Measurements from ENCODE around the gene GIGYF1. TPM values are rescaled to one million over a fixed set of nuclear protein-coding genes. Genes with fewer than 3 reads are reported as not detected.
"Not testable (repeated sequence)": the region's sequence is repeated elsewhere in the genome, so short reads cannot be mapped to it uniquely, and the experiment has no call there.

Gene GIGYF1, protein sequence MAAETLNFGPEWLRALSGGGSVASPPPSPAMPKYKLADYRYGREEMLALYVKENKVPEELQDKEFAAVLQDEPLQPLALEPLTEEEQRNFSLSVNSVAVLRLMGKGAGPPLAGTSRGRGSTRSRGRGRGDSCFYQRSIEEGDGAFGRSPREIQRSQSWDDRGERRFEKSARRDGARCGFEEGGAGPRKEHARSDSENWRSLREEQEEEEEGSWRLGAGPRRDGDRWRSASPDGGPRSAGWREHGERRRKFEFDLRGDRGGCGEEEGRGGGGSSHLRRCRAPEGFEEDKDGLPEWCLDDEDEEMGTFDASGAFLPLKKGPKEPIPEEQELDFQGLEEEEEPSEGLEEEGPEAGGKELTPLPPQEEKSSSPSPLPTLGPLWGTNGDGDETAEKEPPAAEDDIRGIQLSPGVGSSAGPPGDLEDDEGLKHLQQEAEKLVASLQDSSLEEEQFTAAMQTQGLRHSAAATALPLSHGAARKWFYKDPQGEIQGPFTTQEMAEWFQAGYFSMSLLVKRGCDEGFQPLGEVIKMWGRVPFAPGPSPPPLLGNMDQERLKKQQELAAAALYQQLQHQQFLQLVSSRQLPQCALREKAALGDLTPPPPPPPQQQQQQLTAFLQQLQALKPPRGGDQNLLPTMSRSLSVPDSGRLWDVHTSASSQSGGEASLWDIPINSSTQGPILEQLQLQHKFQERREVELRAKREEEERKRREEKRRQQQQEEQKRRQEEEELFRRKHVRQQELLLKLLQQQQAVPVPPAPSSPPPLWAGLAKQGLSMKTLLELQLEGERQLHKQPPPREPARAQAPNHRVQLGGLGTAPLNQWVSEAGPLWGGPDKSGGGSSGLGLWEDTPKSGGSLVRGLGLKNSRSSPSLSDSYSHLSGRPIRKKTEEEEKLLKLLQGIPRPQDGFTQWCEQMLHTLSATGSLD (N-terminal part only)
- total RNA-seq: 9.0 and 15.2 TPM in 2 replicates

DNA sequence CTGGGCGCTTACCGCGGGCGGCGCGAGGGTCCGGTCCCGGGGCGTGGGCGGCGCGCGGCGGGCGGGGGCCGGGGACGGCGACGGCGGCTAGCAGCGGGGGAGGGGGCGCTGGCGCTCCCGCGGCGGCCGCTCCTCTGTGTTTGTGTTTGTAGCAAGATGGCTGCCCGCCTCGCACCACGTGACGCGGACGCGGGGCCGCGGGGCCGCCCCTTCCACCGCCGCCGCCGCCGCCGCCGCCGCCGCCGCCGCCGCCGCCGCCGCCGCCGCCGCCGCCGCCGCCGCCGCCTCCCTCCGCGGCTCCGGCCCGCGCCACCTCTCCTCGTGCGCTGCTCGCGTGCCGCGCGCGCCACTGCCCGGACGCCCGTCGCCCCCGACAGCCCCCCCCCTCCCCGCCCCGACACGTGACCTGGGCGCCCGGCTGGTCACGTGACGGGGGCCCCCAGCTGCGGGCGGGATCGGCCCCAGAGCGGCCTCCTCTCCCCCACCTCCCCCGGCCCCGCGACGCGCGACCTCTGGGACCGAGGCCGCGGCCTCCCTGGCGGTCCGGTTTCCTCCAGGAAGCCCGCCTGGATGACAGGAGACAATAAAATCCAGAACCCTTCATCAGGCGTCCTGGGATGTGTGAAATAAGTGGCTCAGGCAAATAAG lies at the start of gene GIGYF1:
Gene GIGYF1 (minus strand): TSS at position 153 of the 648 bp plus-strand sequence. CDS start 6,012 bp downstream, outside the sequence.
- peak; percentile 28 to 75 for DNase-seq (ENCODE audit: low read depth in 2 of 2)

DNA sequence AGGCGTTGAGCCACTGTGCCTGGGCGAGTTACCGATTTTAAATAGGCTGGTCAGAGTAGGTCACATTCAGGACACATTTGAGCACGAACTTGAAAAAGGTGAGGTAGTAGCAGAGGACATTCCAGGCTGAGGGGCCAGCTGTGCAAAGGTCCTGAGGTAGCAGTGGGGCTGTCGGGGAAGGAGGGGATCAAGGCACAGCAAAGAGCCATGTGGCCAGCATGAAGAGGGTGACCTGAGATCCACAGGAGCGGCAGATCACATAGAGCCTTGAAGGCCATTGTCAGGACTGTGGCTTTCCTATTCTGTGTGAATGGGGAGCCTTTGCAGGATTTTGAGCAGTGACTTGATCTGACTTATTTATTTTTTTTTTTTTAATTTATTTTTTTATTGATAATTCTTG lies 45.9 kb upstream of the GIGYF1 start:
- no peak for DNase-seq (ENCODE audit: low read depth in 2 of 2)

DNA sequence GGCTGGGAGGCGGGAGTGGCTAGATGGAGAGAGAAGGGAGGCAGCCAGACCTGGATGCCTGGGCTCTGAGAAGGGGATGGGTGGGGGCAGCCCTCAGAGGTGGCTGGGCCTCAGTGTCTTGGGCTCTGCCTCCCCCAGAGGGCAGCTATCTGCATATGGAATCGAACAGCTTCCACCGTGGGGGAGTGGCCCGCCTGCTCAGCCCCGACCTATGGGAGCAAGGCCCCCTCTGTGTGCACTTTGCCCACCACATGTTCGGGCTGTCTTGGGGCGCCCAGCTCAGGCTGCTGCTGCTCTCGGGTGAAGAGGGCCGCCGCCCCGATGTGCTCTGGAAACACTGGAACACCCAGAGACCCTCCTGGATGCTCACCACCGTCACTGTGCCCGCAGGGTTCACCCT lies 42.6 kb upstream of the GIGYF1 start:
- DNase-seq (ENCODE audit: low read depth in 2 of 2): no peak

DNA sequence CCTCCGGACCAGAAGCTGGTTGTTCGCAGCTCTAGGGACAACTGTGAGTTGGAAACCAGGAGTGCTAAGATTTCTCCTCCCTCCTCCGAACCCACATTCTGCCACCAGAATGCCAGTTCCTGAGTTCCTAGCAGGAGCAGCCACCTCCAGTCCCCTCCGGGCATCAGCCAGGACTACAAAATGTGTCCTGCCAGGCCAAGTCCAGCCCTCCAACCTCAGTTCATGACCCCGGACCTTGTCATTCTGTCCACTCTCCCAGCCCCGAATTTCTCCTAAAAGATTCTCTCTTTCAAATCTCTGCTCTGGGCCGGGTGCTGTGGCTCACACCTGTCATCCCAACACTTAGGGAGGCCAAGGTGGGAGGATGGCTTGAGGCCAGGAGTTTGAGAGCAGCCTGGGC lies 41.7 kb upstream of the GIGYF1 start:
- no peak for DNase-seq (ENCODE audit: low read depth in 2 of 2)

DNA sequence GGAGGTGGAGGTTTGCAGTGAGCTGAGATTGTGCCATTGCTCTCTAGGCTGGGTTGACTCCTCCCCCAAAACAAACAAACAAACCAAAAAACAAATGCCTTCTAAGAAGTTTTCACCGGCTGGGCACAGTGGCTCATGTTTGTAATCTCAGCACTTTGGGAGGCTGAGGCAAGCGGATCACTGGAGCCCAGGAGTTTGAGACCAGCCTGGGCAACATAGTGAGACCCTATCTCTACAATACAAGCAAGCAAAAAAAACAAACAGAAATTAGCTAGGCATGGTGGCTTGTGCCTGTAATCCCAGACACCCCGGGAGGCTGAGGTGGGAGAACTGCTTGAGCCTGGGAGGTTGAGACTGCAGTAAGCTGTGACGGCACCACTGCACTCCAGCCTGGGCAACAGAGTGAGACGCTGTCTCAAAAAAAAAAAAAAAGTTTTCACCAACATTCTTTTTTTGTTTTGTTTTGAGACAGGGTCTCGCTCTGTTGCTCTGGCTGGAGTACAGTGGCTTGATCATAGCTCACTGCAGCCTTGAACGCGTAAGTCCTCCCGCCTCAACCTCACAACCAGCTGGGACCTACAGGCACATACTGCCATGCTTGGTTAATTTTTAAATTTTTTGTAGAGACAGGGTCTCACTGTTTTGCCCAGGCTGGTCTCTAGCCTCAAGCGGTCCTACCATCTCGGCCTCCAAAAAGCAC lies 38.0 kb upstream of the GIGYF1 start:
- no peak for DNase-seq (ENCODE audit: low read depth in 2 of 2)

DNA sequence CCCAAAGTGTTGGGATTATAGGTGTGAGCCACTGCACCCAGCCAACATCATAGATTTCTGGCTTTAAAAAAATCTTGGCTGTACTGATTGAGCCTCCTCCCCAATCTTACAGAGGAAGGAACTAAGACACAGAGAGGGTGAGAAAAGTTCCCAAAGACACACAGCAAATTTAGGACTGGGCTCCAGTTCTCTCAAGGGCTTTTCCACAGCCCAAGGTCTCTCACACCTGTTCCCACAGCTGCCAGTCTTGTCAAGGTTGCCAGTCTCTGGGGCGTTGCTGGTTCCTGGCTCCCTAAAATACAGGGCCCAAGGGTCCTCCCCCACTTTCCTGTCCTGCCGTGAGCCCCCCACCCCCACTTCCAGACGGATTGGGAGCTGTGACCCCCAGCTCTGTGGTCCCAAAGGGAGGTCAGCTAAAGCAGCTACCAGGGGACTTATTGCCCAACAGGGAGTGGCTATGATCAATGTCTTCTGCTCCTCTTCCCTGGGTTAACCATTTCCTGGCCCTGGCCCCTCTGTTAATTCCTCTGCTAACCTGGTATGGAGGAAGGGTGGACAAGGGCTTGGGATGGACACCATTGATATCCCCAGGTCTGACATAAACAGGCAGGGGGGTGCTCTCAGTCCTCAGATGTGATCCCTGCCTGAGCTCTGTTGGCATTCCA lies 36.2 kb upstream of the GIGYF1 start:
- no peak for DNase-seq (ENCODE audit: low read depth in 2 of 2)

DNA sequence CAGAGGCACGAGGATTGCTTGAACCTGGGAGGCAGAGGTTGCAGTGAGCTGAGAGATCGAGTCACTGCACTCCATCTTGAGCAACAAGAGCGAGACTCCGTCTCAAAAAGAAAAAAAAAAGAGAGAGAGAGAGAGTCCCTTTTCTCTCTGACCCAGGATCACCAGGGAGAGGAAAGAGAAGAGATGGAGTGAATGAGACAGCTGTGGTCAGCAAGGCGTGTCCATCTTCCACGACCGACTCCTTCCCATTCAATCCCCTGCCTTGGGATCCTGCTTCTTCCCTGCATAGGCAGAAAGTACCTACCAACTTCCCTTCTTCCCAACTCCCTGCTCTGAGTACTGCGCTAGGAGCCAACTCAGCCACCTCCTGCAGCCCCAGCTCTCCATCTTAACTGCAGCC lies 34.1 kb upstream of the GIGYF1 start:
- DNase-seq (ENCODE audit: low read depth in 2 of 2): no peak

DNA sequence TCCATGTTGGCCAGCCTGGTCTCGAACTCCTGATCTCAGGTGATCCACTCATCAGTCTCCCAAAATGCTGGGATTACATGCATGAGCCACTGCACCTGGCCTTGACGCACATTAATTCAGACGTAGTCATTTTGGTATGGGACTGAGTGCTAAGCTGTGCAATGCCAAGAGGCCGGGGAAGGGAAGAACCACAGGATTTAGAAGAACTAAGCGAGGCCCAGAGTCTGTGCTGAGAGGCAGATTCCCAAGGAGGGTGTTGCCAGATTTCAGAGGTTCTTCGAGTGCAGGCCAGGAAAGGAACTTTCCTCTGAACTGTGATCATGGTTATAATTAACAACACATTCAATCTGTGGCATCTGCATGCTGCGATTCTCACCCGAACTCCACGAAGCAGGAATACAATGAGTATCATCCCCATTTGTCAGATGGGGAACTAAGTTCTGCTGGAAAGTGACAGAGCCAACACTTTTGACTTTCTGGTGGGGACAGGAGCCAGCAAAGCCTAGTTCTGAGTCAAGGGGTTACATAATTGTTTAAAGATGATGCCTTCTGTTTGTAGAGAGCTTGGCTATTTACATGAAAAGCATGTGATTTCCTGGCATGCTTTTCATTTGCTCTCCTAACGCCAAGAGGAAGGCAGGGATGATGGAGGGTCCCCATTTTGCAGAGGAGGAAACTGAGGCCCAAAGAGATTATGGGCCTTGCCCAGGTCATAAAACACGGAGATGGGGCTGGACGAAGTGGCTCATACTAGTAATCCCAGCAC lies 33.1 kb upstream of the GIGYF1 start:
- no peak for DNase-seq (ENCODE audit: low read depth in 2 of 2)

DNA sequence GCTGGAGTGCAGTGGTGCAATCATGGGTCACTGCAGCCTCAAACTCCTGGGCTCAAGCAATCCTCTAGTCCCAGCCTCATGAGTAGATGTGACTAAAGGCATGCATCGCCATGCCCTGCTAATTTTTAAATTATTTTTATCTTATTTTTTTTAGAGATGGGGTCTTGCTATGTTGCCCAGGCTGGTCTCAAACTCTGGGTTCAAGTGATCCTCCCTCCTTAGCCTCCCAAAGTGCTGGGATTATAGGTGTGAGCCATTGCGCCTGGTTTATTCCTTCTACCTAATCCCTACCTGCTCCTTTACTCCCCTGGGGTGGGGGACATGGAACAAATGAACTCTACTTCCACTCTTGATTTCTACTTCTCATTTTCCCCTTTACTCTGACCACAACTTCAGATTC lies 30.3 kb upstream of the GIGYF1 start:
- DNase-seq (ENCODE audit: low read depth in 2 of 2): not testable (repeated sequence)

DNA sequence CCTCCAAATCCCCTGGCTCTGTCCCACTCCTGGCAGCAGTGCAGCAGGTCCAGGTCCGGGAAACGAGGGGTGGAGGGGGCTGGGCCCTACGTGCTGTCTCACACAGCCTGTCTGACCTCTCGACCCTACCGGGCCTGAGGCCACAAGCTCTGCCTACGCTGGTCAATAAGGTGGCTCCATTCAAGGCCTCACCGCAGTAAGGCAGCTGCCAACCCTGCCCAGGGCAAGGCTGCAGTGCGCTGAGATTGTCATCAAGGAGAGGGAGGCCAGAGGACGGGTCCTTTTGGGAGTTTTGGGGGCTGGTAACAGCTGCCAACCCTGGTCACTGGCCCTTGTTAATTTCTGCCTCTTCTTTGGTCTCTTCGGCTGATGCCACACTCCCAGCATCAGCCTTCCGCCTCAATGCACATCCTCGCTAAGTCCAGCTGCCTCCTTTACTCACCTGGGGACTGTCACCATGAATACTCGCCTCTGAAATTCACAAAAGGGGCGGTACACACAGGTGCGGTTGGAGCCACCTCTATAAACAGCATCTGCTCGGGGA lies 29.8 kb upstream of the GIGYF1 start:
- DNase-seq (ENCODE audit: low read depth in 2 of 2): no peak

DNA sequence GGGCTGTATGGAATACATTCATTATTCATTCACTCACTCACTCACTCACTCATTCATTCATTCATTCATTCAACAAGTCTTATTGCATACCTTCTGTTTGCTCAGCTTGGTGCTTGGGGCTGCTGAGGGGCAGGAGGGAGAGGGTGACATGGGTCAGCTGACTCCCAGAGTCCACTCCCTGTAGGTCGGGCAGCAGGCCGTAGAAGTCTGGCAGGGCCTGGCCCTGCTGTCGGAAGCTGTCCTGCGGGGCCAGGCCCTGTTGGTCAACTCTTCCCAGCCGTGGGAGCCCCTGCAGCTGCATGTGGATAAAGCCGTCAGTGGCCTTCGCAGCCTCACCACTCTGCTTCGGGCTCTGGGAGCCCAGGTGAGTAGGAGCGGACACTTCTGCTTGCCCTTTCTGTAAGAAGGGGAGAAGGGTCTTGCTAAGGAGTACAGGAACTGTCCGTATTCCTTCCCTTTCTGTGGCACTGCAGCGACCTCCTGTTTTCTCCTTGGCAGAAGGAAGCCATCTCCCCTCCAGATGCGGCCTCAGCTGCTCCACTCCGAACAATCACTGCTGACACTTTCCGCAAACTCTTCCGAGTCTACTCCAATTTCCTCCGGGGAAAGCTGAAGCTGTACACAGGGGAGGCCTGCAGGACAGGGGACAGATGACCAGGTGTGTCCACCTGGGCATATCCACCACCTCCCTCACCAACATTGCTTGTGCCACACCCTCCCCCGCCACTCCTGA lies 28.6 kb upstream of the GIGYF1 start:
- no peak for DNase-seq (ENCODE audit: low read depth in 2 of 2)

DNA sequence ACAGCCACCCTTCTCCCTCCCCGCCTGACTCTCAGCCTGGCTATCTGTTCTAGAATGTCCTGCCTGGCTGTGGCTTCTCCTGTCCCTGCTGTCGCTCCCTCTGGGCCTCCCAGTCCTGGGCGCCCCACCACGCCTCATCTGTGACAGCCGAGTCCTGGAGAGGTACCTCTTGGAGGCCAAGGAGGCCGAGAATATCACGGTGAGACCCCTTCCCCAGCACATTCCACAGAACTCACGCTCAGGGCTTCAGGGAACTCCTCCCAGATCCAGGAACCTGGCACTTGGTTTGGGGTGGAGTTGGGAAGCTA lies 27.4 kb upstream of the GIGYF1 start:
- no peak for DNase-seq (ENCODE audit: low read depth in 2 of 2)

DNA sequence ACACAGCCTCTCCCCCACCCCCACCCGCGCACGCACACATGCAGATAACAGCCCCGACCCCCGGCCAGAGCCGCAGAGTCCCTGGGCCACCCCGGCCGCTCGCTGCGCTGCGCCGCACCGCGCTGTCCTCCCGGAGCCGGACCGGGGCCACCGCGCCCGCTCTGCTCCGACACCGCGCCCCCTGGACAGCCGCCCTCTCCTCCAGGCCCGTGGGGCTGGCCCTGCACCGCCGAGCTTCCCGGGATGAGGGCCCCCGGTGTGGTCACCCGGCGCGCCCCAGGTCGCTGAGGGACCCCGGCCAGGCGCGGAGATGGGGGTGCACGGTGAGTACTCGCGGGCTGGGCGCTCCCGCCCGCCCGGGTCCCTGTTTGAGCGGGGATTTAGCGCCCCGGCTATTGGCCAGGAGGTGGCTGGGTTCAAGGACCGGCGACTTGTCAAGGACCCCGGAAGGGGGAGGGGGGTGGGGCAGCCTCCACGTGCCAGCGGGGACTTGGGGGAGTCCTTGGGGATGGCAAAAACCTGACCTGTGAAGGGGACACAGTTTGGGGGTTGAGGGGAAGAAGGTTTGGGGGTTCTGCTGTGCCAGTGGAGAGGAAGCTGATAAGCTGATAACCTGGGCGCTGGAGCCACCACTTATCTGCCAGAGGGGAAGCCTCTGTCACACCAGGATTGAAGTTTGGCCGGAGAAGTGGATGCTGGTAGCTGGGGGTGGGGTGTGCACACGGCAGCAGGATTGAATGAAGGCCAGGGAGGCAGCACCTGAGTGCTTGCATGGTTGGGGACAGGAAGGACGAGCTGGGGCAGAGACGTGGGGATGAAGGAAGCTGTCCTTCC lies 26.8 kb upstream of the GIGYF1 start:
- DNase-seq (ENCODE audit: low read depth in 2 of 2): no peak

DNA sequence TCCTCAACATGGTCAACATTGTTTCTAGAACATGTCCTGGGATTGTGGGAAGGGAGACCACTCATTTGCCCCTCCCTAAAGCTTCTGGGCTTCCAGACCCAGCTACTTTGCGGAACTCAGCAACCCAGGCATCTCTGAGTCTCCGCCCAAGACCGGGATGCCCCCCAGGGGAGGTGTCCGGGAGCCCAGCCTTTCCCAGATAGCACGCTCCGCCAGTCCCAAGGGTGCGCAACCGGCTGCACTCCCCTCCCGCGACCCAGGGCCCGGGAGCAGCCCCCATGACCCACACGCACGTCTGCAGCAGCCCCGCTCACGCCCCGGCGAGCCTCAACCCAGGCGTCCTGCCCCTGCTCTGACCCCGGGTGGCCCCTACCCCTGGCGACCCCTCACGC lies 26.2 kb upstream of the GIGYF1 start, which contains the start of gene EPO:
Gene EPO (plus strand): TSS at position 190 of the 392 bp plus-strand sequence. CDS start 513 bp downstream, outside the sequence.
- no peak for DNase-seq (ENCODE audit: low read depth in 2 of 2)

DNA sequence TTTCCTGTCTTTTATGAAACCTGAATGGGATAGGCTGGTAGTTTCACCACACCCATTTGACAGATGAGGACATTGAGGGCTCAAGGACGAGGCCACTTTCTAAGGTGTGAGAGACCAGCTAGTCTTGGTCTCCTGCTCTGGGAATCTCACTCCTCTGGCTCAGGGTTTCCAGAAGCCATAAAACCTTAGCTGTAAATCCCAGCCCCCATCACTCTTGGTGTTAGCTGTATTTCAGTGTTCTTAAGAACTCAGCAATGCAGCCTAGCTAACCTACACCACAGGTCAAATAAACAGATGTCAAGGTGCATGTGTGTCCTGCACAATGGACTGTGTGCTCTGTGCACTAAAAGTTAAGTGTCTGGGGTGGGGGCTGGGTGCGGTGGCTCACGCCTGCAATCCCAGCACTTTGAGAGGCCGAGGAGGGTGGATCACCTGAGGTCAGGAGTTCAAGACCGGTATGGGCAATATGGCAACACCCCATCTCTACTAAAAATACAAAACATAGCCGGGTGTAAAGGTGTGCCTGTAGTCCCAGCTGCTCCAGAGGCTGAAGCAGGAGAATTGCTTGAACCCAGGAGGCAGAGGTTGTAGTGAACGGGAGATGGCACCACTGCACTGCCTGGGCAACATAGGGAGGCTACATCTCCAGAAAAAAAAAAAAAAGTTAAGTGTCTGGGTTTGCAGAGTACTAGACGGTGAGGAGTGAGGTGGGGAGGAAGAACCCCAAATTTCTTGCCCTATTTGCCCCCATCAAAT lies 25.7 kb upstream of the GIGYF1 start:
- DNase-seq (ENCODE audit: low read depth in 2 of 2): peak in 1 of 2 donors; percentile 3

DNA sequence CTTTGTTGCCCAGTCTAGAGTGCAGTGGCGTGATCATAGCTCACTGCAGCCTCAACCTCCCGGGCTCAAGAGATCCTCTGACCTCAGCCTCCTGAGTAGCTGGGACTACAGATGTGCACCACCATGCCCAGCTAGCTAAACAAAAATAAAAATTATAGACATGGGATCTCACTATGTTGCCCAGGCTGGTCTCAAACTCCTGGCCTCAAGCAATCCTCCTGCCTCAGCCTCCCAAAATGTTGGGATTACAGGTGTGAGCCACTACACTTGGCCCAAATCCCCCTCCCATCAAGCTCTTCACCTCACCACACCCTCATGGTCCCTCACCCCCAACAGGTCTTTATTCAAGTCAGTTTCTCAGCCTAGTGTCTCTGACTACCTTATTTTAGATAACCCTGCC lies 23.0 kb upstream of the GIGYF1 start:
- DNase-seq (ENCODE audit: low read depth in 2 of 2): not testable (repeated sequence)

DNA sequence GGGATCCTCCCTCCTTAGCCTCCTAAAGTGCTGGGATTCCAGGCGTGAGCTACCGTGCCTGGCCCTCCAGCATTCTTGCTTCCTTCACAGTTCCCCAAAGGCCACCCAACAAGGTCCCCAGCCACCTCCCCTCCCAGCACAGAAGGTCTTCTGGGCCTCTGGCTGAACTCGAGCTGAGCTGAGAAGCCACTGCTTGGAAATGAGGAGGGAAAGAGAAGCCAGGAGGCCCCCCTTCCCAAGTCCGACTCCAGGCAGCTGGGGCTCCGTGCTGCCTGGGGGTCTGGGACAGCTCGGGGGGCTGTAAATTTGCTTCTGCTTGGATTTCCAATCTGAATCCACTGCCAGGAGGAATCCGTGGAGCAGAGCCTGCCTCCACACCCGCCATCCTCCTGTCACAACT lies 20.7 kb upstream of the GIGYF1 start:
- no peak for DNase-seq (ENCODE audit: low read depth in 2 of 2)

All from dermis microvascular lymphatic vessel endothelial cell (primary cell).